Transverse colon (tissue), 3 donors: ENCODE results near the gene CHD2.

Source experiments
- CTCF ChIP-seq, 5 experiments: fragments of 200-600 bp in 3 of 5; fragments of 450-650 bp in 2 of 5; sonication (generic) in 3 of 5; IDR thresholded peaks; 1 replicate in 2 of 5; 2 replicates in 3 of 5; pipeline ENCODE4 v1.5.1; 2016 to 2017; ENCODE audit warnings: antibody characterized with exemption in 5 of 5, inconsistent platforms in 3 of 5, mild to moderate bottlenecking in 2 of 5, moderate library complexity in 1 of 5
- POLR2A ChIP-seq: fragments of 450-650 bp; IDR thresholded peaks from one replicate; pipeline ENCODE4 v1.6.1; 2016; ENCODE audit warnings: antibody characterized with exemption, mild to moderate bottlenecking, moderate library complexity

DNA sequence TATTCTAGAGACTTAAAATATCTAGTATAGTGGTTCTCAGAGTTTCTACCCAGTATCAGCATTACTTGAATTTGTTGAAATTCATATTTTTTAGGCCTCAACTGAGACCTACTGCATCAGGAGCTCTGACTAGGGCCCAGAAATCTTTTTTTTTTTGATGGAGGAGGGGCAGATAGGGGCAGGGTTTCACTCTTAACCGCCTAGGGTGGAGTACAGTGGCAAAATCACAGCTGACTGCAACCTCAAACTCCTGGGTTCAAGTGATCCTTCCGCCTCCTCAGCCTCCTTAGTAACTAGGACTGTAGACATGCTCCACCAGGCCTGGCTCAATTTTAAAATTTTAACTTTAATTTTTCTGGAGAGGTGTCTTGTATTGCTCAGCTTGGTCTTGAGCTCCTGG lies 36.6 kb downstream of the CHD2 start:
- TF ChIP-seq CTCF (IDR thresholded peaks at IDR 0.05) (no peak), POLR2A (no peak)
